T-helper 2 cell treated with Interferon-gamma antibody and Interleukin-4, amounts not matched to agents 100 ng/mL and 5 ng/mL, for 36 hours (primary cell): ENCODE data around the gene GRIA4. TPM values are rescaled to one million over a fixed set of nuclear protein-coding genes. Genes with fewer than 3 reads are reported as not detected.

Experiments
- intact Hi-C: fragments of 100-400 bp; cut with micrococcal nuclease; formaldehyde crosslinking; loops from one replicate; pipeline ENCODE4 v1.15.1; 2023
- total RNA-seq: library from RNA; stranded (reverse); gene quantifications from 2 replicates; pipeline ENCODE4 v1.2.3, GENCODE V29; 2022

Gene GRIA4
- total RNA-seq, 1 donor from 2014 or later, result not detected

- intact Hi-C loops, result no loop called here
Observed at GRCh38 chr11:105911454-105911853, 301.6 kb downstream of the GRIA4 start.

- intact Hi-C loops, result no loop called here
Observed at GRCh38 chr11:105912666-105913065, 302.8 kb downstream of the GRIA4 start.

- intact Hi-C loops, result no loop called here
Observed at GRCh38 chr11:105915021-105915420, 305.1 kb downstream of the GRIA4 start.

GRCh38 chr11:105918039-105918438, 308.2 kb downstream of the GRIA4 start:
- intact Hi-C loops, result no loop called here

GRCh38 chr11:105918600-105918999, 308.7 kb downstream of the GRIA4 start:
- intact Hi-C loops, result no loop called here

GRCh38 chr11:105923252-105923651, 313.4 kb downstream of the GRIA4 start:
- intact Hi-C loops, result no loop called here

GRCh38 chr11:105923807-105924206, 313.9 kb downstream of the GRIA4 start:
- intact Hi-C loops, result no loop called here

GRCh38 chr11:105929084-105929955, 319.4 kb downstream of the GRIA4 start:
- intact Hi-C loops, result no loop called here

- intact Hi-C loops, result no loop called here
Observed at GRCh38 chr11:105933695-105934094, 323.8 kb downstream of the GRIA4 start.

- intact Hi-C loops, result no loop called here
Observed at GRCh38 chr11:105935791-105936190, 325.9 kb downstream of the GRIA4 start.

- intact Hi-C loops, result no loop called here
Observed at GRCh38 chr11:105937331-105937730, 327.5 kb downstream of the GRIA4 start.

- intact Hi-C loops, result no loop called here
Observed at GRCh38 chr11:105937738-105938137, 327.9 kb downstream of the GRIA4 start.

- intact Hi-C loops, result no loop called here
Observed at GRCh38 chr11:105942921-105943320, 333.0 kb downstream of the GRIA4 start.

- intact Hi-C loops, result no loop called here
Observed at GRCh38 chr11:105948918-105949590, 339.2 kb downstream of the GRIA4 start.

GRCh38 chr11:105953886-105954285, 344.0 kb downstream of the GRIA4 start:
- intact Hi-C loops, result no loop called here

GRCh38 chr11:105960252-105961245, 350.7 kb downstream of the GRIA4 start:
- intact Hi-C loops, result no loop called here

- intact Hi-C loops, result no loop called here
Observed at GRCh38 chr11:105968021-105968697, 358.3 kb downstream of the GRIA4 start.

GRCh38 chr11:105969756-105970155, 359.9 kb downstream of the GRIA4 start:
- intact Hi-C loops, result no loop called here

- intact Hi-C loops, result no loop called here
Observed at GRCh38 chr11:105975128-105975527, 365.3 kb downstream of the GRIA4 start.

GRCh38 chr11:105979997-105980703, 370.3 kb downstream of the GRIA4 start:
- intact Hi-C loops, result no loop called here
